ENCODE measurements around the gene MARK1.

- TF ChIP-seq, protein P1, sequence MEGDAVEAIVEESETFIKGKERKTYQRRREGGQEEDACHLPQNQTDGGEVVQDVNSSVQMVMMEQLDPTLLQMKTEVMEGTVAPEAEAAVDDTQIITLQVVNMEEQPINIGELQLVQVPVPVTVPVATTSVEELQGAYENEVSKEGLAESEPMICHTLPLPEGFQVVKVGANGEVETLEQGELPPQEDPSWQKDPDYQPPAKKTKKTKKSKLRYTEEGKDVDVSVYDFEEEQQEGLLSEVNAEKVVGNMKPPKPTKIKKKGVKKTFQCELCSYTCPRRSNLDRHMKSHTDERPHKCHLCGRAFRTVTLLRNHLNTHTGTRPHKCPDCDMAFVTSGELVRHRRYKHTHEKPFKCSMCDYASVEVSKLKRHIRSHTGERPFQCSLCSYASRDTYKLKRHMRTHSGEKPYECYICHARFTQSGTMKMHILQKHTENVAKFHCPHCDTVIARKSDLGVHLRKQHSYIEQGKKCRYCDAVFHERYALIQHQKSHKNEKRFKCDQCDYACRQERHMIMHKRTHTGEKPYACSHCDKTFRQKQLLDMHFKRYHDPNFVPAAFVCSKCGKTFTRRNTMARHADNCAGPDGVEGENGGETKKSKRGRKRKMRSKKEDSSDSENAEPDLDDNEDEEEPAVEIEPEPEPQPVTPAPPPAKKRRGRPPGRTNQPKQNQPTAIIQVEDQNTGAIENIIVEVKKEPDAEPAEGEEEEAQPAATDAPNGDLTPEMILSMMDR (IDR thresholded peaks at IDR 0.05), result no peak
- TF ChIP-seq EZH2 (IDR thresholded peaks at IDR 0.05; ENCODE audit: borderline replicate concordance, insufficient read depth, low read depth, low read length, poor library complexity, severe bottlenecking), result no peak
These were observed 169.4 kb downstream of the MARK1 start for GRCh38 chr1:220697326-220697725.

All from B cell (primary cell).